HK-2 (cell line): ENCODE measurements around the gene CD7.
A peak's percentile ranks its signal among the peaks of the same experiment; 100 is the strongest.
"Not testable (repeated sequence)": the region's sequence is repeated elsewhere in the genome, so short reads cannot be mapped to it uniquely, and the experiment has no call there.

Experiments
- DNase-seq: peaks from one replicate; pipeline ENCODE4 v3.0.0-alpha.2; 2018; ENCODE audit not compliant: unreplicated experiment

Gene CD7

DNA sequence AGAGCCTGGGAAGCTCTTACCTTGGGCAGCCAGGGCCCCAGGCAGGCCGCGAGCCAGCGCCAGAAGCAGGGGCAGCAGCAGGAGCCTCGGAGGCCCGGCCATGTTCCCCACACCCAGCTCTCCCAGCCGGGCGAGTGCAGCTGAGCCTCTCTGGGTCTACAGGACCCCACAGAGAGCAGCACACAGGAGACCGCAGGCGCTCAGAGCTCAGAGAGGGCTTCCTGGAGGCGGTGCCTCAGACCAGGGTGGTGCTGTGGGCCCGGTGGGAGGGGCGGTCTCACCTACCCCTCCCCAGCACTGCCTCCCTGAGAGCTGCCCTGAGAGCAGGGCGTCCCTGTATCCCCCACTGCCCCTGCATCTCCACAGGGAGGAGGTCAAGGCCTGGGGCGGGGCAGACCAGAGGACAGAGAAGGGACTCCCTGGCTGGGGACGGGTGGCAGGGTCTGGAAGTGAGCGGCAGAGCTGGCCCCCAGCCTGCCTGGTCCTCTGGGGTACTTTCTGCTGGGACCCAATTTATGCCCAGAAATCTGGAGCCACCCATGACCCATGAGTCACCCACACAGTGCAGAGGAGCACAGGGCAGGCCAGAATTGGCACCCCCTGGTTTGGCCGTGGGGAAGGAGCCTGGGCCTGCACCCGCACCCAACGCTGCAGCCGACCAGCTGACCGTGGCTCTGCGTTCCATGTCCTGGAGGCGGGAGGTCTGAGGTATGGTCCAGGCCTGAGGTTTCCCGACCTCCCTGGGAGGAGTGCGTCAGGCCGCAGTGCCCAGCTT, at the start of gene CD7:
Gene CD7, minus strand, starts transcription at position 215 of the 775 bp plus-strand sequence. Its CDS starts 113 bp downstream, at position 102.
- DNase-seq, result no peak

DNA sequence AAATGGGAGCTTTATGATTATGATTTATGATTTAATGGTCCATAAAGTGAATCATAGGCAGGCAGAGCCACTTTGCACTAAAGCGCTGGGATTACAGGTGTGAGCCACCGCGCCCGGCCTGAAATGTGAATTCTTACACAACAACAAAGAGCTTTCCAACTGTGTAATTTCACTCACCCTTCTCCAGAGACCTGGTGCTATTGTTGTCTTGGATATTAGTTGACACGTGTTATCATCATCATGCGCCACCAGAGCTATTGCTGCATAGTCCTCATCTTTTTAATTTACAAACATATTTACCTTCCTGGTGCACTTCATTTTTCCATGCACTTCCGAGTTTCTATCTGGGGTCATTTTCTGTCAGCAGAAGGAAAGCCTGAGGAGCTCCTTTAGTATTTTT, 49.3 kb upstream of the CD7 start:
- DNase-seq, result no peak

DNA sequence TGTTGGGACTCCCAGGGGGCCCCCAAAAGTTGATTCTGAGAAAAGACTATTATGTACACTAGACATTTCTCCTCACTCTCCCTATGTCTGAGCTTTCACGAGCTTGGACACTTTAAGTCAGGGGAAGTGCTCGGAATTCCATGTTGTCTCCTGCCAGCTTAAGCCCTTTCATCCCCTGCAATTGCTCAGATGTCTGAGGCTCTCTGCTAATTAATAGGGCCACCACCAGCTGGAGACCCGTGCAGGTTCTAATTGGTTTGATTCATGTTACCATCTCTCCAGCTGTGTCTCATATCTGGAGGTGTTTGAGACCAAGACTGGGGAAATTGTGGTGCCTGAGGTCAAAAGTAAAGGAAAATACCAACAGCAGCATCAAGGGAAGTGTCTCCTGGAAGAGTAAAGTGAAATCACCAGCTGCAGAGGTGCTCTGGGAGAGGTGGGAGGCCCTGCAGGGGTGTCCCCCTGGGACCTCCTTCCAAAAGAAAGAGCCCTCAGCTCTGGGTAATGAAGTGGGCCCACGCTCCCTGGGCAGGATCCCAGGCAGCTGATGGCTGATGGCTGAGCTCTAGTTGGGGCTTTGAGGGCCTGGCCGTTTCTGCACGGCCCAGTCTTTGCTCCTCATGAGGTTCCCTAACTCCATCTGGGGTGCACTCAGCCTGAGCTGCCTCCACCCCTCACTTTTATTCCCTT, 48.3 kb upstream of the CD7 start:
- no peak for DNase-seq

DNA sequence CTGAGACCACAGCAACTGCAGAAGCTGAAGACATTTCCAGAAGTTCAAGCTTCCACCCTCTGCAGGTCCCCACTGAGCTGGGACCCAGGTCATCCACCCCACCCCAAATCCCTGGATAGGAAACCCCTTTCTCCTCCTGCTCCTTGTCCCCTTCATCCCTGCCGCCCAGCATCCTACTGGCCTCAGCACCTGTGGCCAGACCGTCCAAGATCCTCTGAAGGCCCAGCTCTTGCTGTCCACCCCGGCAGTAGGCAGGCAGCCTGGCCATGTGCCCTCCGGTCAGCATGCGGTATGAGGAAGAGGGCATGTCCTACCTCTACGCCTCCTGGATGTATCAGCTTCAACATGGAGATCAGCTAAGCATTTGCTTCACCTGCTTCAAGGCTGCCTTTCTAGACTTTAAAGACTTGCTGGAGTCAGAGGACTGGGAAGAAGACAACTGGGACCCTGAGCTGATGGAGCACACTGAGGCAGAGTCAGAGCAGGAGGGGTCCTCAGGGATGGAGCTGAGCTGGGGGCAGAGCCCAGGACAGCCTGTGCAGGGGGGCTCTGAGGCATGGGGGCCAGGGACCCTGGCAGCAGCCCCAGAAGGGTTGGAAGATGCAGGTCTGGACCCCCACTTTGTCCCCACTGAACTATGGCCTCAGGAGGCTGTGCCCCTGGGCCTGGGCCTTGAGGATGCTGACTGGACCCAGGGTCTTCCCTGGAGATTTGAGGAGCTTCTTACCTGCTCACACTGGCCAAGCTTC, 44.7 kb upstream of the CD7 start:
- no peak for DNase-seq

DNA sequence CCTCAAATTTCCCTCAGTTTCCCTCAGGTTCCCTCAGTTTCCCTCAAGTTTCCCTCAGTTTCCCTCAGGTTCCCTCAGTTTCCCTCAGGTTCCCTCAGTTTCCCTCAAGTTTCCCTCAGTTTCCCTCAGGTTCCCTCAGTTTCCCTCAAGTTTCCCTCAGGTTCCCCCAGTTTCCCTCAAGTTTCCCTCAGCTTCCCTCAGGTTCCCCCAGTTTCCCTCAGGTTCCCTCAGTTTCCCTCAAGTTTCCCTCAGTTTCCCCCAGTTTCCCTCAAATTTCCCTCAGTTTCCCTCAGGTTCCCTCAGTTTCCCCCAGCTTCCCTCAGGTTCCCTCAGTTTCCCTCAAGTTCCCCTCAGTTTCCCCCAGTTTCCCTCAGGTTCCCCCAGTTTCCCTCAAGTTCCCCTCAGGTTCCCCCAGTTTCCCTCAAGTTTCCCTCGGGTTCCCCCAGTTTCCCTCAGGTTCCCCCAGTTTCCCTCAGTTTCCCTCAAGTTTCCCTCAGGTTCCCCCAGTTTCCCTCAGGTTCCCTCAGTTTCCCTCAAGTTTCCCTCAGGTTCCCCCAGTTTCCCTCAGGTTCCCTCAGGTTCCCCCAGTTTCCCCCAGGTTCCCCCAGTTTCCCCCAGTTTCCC, 42.2 kb upstream of the CD7 start:
- not testable (repeated sequence) for DNase-seq

DNA sequence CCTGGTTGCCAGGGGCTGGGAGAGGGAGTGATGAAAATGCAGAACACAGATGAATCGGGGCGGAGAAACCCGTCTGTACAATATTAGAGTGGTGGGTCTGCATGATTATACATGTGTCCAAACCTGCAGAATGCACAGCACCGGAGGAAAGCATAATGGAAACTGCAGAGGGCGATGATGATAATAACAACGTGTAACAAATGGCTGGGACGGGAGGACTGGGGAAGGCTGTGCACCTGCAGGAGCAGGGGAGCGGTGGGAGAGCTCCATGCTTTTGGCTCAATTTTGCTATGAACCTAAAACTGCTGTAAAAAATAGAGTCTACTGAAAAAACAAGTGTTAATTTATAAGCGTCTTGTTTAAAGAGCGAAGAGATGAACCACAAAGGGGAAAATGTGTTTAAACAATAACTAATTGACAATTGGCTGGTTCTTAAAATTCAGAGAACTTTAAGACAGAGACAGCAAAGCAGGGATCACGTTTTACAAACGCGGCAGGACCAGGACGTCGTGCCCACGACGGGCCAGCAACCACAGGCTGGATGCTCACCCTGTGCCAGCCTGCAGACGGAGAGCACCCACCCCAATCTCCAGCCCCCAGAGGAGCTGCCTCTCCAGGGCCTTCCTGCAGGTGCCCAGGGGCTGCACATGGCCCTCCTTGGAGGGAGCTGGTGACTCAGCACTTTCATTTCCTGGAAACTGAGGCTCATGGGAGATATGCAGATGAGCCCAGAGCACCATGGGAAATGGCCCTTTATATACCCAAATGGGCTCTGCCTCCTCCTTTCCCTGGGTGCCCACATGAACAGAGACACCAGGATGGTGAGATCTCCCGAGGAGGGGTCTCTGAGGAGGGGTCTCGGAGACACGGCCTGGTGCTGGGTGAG, 41.3 kb upstream of the CD7 start, which contains the start of gene TEX19:
Gene TEX19, plus strand, starts transcription at position 783 of the 886 bp plus-strand sequence. CDS start 2,904 bp downstream, outside the sequence.
- peak; percentile 72 for DNase-seq

DNA sequence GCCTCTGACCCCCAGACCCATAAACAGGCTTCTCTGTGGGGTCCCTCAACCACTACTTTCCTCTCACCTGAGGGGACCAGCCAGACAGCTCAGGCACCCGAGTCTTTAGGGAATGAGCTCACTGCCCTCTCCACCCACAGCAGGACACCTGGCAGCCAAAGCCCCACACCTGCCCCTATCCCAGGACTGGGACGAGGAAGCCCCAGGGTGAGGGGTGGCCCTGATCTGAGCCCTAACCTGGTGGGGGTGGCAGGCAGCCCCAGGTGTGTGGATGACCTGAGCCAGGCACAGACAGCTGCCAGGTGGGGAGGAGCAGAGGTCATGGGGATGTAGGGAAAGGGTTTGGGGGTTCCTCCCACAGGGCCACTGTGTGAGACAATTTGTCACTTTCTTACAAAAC, 40.0 kb upstream of the CD7 start:
- DNase-seq, result no peak

DNA sequence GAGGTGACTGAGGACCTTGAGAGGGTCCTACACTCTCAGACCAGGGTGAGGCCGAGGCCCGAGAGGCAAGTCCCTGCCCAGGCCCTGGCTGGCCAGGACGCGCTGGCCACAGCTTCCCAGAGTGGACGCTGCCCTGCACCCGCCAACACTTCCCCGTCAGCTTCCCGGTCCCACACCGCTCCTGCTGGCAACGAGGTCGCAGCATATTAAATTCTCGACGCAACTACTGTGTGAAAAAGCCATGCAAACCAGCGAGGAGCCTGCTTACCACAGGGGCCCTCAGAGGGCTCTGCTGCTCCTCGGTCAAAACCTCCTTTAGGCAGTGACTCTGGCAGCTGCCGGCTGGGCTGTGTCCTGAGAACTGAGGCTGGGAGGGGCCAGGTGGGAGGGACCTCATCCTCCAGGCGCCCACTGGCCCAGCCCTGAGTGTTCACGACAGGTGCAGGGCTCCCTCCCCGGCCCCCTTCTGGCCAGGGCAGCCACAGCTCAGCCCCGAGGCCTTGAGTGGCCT, 39.5 kb upstream of the CD7 start:
- DNase-seq, result no peak

DNA sequence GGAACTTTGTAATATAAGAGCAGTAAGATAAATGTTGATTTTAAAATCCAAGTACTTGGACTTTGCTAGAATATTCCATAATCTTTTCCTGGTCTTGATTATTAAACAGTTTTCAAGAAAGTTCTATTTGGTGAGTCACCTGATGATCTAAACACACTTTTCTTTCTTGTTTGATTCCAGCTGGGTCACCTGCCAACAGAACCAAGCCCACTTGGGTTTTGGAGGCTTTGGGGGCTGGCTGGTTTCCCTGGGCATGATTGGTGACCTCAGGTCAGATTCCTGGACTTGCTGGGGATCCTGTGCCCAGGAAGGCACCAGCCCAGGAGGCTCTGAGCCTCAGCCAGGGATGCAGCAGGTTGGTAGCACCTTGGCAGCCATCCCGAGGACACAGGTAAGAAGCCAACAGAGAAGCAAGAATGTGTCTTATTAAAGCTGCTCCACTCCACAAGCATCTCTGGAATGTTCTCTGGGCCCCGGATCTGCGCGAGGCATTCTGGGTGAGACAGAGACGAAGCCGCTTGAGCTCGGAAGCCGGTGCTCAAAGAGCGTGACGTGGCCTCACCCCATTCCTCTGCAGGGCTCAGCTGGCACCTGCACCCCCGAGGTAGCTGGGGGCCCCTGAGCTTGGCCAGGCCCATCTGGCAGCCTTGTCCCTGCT, 38.5 kb upstream of the CD7 start:
- DNase-seq, result peak; percentile 65

DNA sequence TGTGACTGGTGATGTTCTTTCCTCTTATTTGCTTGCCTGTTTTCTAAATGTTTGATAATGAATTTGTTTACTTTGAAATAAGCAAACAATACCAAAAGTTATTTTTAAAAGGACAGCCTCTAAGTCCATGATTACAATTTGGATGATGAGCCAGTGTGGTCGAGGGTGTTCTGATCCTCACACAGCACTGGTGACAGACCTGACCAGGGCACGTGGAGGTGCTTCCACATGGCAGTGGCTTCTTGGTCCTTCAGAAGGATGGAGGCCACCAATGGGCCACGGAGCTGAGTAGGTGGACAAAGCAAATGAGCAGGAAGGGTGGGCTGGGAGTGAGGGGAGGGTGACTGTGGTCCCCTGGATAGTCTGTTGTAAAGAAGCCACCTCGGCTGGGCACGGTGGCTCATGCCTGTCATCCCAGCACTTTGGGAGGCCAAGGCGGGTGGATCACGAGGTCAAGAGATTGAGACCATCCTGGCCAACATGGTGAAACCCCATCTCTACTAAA, 37.4 kb upstream of the CD7 start:
- DNase-seq, result no peak

DNA sequence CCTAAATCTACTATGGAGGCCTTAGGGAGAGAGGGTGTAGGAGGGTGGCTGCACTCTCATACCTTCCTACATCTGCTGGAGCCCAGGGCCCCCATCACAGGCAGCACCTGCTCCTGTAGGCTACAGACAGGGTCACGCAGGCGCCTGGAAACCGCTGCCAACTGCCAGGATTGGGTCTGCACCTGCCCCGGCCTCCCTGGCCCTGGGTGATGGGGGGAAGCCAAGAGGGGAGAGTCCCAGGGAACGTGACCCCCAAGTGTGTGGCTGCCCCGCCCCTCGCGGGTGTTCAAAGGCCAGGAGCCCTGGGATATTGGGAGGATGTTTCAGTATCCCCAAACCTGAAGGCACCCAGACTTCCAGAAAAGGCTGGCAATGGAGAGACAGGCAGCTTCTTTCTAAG, 36.1 kb upstream of the CD7 start:
- DNase-seq, result no peak

DNA sequence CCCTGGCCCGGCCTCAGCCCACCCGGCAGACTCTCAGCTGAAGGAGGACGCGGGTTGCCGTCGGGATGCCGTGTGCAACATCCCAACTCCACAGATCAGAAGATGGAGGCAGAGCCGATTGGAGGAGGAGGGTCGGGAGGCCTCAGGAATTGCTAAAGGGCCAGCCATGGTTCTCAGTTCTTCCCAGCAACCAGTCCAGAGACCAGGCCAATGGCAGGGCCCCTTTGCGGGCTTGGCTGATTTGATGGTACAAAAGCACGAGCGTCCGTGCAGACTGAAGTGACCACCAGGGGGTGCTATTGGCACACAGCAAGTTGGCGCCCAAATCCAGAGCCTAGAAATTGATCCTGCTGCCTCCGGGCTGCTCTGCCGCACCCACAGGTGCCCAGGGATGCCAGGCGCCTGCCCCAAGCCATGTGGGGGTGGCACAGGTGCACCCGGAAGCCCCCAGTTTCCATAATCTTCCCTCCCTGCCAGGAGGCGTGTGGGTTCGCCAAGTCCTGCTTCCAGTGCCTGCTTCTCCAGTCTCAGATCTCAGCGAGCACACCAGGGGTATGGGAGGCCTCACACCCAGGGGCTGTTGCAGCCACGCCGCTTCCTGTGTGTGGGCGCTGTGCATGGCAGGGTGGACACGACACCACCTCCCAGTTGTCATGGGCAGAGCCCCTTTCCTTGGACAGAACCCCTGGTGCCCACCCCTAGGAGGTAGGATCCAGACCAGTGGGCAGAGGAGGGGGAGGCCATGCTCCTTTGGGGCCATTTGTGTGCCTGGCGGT, 34.5 kb upstream of the CD7 start:
- DNase-seq, result peak; percentile 86

DNA sequence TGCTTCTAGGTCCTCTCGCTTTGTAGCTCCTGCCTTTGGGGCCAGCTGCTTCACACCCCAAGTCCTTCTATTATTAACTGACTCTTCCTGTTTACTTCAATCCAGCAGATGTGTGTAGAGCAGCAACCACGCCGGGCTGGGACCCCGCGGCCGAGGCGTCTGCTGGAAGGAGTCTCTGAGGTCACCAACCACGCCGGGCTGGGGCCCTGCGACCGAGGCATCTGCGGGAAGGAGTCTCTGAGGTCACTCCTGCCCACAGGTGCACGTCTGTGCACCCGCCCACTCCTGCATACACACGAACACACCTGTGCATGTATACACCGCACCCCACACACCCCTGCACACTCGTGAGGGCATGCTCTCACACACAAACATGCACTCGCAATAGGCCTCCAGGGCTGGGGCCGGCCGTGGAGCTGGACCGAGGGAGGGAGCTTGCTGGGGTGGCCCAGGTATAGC, 33.9 kb upstream of the CD7 start:
- DNase-seq, result no peak

DNA sequence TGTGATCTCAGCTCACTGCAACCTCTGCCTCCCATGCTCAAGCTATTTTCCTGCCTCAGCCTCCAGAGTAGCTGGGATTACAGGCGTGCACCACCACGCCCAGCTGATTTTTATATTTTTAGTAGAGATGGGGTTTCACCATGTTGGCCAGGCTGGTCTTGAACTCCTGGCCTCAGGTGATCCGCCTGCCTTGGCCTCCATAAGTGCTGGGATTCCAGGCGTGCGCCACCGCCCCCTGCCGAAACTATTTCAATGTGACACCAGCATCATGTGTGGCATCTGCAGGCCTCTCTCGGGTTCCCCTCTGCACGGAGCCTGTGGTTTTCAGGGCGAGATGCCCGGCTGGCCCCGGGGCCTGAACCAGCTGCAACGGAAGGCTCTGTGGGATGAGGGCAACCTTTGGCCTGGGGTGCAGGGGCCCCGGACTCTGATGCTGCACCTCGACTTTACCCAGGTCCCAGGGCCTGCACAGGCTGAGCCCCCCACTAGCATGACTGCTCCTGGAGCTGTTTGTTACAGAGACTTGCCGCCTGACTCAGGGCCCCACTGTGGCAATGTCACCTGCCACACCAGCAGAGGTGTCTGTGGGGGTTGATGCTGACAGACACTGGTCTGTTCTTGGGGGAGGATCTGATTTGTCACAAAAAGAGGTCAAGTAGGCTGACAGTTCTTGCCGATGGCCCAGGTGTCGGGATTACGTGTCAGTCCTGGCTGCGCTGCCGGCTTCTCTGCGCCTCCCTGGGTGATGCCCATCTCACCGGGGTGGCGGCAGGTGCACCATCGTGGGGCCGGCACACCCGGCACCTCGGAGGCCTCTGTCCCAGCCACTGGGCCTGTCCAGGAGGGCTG, 33.0 kb upstream of the CD7 start:
- no peak for DNase-seq

DNA sequence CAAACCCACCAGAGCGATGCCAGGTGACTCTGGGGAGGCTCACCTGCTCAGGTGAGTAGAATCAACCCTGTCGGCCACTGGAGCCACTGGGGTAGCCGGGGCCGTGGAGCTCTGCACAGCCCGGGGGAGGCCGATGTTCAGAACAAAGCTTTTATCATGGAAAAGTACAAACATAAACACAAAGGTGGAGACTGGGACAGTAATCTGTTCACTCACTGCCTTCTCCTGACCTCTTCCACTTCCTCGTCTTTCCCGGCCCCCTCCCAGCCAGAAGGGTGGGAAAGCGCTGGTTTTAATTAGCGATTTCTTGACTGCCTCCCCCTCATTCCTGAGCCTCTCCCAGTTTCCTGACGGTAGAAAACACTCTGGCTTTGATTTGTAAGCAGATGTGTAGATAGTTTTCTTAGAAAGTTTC, 31.9 kb upstream of the CD7 start:
- no peak for DNase-seq

DNA sequence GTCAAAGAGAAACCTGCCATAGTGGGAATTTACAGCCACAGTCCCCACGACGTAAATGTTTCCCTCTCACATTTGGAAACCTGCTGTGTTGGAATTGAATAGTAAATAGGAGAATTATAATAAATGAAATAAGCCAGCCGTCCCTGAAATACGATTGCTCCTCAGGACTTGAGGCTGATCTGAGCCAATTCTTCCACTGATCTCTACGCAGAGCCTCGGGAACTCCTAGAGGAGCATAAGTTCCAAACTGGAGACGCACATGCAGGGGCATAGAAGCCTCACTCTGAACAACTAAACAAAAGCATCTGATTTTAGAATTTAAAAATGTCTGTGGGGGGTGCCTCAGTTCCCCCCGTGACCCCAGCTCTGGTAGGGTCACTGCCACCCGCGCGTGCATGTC, 31.5 kb upstream of the CD7 start:
- DNase-seq, result no peak

DNA sequence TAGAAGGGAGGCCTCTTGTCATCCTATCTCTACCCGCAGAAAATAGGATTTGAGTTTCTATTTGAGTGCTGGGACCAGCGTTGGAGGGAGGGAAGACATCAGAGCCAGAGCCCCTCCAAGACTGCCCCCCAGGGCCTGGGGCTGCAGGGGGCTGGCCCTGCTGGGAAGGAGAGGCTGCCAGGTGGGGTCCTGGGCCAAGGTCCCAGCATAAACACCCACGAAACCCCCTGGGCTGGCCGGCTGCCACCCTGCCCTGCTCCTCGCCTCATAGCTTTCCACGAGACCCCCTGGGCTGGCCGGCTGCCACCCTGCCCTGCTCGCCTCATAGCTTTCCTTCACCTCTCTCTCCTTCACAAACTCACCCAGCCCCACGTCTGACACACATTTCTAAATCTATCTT, 31.0 kb upstream of the CD7 start:
- DNase-seq, result no peak

DNA sequence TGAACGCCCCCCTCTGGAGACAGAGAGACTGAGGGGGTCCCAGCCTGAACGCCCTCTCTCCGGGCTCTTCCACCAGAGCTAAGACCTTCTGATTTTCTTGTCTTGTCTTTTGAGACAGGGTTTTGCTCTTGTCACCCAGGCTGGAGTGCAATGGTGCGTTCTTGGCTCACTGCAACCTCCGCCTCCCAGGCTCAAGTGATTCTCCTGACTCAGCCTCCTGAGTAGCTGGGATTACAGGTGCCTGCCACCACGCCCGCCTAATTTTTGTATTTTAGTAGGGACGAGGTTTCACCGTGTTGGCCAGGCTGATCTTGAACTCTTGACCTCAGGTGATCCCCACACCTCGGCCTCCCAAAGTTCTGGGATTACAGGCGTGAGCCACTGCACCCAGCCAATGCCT, 30.6 kb upstream of the CD7 start:
- not testable (repeated sequence) for DNase-seq
